ENCODE data around the gene TMEM239. TPM values are rescaled to one million over a fixed set of nuclear protein-coding genes. Genes with fewer than 3 reads are reported as not detected.

Gene TMEM239
- total RNA-seq, 1 experiment from 2014 or later: not detected

GRCh38 chr20:2865630-2866029 is 49.5 kb downstream of the TMEM239 start:
- TF ChIP-seq CTCF (IDR thresholded peaks at IDR 0.05; ENCODE audit: unreplicated experiment): no peak
- intact Hi-C loops (cut with micrococcal nuclease; ENCODE audit: unreplicated experiment): no loop called here
- no TSS peak for BruUV-seq (replicated peaks)
- DNase-seq: no peak
- no peak overlapping the region for H3K4me3 Mint-ChIP-seq (ENCODE audit: low read depth, unreplicated experiment)
- no peaks in the 10 kb centered on the region for H3K9me3 Mint-ChIP-seq (ENCODE audit: low read depth, unreplicated experiment)
- H3K27me3 Mint-ChIP-seq (ENCODE audit: unreplicated experiment): no peaks in the 10 kb centered on the region
- no peak overlapping the region for H3K27ac Mint-ChIP-seq (ENCODE audit: unreplicated experiment)
- CTCF ChIA-PET: no interaction called here
- peaks cover 3% of the 10 kb centered on the region for H3K36me3 Mint-ChIP-seq (ENCODE audit: insufficient read depth, unreplicated experiment)
- H3K4me1 Mint-ChIP-seq (ENCODE audit: low read depth, unreplicated experiment): peaks cover 15% of the 10 kb centered on the region

GRCh38 chr20:2866236-2866635 is 50.1 kb downstream of the TMEM239 start:
- Mint-ChIP-seq H3K9me3 (ENCODE audit: low read depth, unreplicated experiment) (no peaks in the 10 kb centered on the region), H3K27me3 (ENCODE audit: unreplicated experiment) (no peaks in the 10 kb centered on the region), H3K4me1 (ENCODE audit: low read depth, unreplicated experiment) (peaks cover 21% of the 10 kb centered on the region), H3K36me3 (ENCODE audit: insufficient read depth, unreplicated experiment) (peaks cover 3% of the 10 kb centered on the region), H3K27ac (ENCODE audit: unreplicated experiment) (no peak overlapping the region), H3K4me3 (ENCODE audit: low read depth, unreplicated experiment) (no peak overlapping the region)
- intact Hi-C loops (cut with micrococcal nuclease; ENCODE audit: unreplicated experiment): no loop called here
- CTCF ChIA-PET: no interaction called here
- no peak for TF ChIP-seq CTCF (IDR thresholded peaks at IDR 0.05; ENCODE audit: unreplicated experiment)
- BruUV-seq (replicated peaks): no TSS peak
- DNase-seq: no peak

GRCh38 chr20:2867081-2867864 is 51.1 kb downstream of the TMEM239 start:
- TF ChIP-seq CTCF (IDR thresholded peaks at IDR 0.05; ENCODE audit: unreplicated experiment): no peak
- CTCF ChIA-PET: no interaction called here
- no peaks in the 10 kb centered on the region for H3K27me3 Mint-ChIP-seq (ENCODE audit: unreplicated experiment)
- intact Hi-C loops (cut with micrococcal nuclease; ENCODE audit: unreplicated experiment): no loop called here
- no peaks in the 10 kb centered on the region for H3K9me3 Mint-ChIP-seq (ENCODE audit: low read depth, unreplicated experiment)
- DNase-seq: no peak
- H3K36me3 Mint-ChIP-seq (ENCODE audit: insufficient read depth, unreplicated experiment): peaks cover 4% of the 10 kb centered on the region
- H3K4me1 Mint-ChIP-seq (ENCODE audit: low read depth, unreplicated experiment): peaks cover 23% of the 10 kb centered on the region
- no peak overlapping the region for H3K27ac Mint-ChIP-seq (ENCODE audit: unreplicated experiment)
- no peak overlapping the region for H3K4me3 Mint-ChIP-seq (ENCODE audit: low read depth, unreplicated experiment)
- BruUV-seq (replicated peaks): no TSS peak

Other genes with a start within 250 kb of the TMEM239 start
- gene NOP56, start 163.7 kb upstream of the TMEM239 start, total RNA-seq (2022): 303 and 310 TPM in 2 replicates
- gene IDH3B, start 152.1 kb upstream of the TMEM239 start, total RNA-seq (2022): 73.6 and 74.8 TPM in 2 replicates
- 4.3 and 6.6 TPM in 2 replicates for gene EBF4, start 123.6 kb upstream of the TMEM239 start, total RNA-seq (2022)
- 0.14 and 0.29 TPM in 2 replicates for gene CPXM1, start 15.7 kb upstream of the TMEM239 start, total RNA-seq (2022)
- gene C20orf141, start 1.4 kb upstream of the TMEM239 start, total RNA-seq (2022): not detected in 2 replicates
- gene PCED1A, start 24.3 kb downstream of the TMEM239 start, total RNA-seq (2022): 26.9 and 27.1 TPM in 2 replicates
- 22.2 and 25.9 TPM in 2 replicates for gene VPS16, start 24.4 kb downstream of the TMEM239 start, total RNA-seq (2022)
- gene PTPRA, start 57.1 kb downstream of the TMEM239 start, total RNA-seq (2022): 30.2 and 33.2 TPM in 2 replicates
- gene GNRH2, start 227.3 kb downstream of the TMEM239 start, total RNA-seq (2022): 0.50 and 1.7 TPM in 2 replicates
- 30.7 and 35.6 TPM in 2 replicates for gene MRPS26, start 229.7 kb downstream of the TMEM239 start, total RNA-seq (2022)